NCI-H2227 treated with DMSO at 0.1 percent for 48 hours (cell line): ENCODE results near the gene MOCOS.

Experiments
- DNase-seq: peaks from one replicate; lab custom pipeline; 2025; lab: John Stamatoyannopoulos, UW

Gene MOCOS

DNA sequence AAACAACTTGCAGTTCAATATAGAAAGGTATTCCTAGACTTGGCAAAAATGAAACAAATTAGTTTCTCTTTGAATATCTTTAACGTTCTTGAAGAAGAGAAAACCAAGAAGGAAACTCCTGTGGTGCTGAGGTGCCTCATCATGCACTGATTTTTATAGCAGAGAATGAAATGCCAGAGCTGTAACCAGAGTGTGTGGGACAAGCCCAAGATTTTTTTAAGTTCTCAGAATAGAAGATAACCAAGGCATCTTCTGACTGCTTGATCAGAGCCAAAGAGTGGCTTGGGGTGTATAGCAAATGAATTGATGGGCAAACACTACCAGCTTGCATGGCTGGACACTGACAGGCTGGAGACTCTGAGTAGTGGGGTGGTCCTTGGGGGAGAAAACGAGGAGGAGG is 118.1 kb downstream of the MOCOS start:
- DNase-seq, result no peak

DNA sequence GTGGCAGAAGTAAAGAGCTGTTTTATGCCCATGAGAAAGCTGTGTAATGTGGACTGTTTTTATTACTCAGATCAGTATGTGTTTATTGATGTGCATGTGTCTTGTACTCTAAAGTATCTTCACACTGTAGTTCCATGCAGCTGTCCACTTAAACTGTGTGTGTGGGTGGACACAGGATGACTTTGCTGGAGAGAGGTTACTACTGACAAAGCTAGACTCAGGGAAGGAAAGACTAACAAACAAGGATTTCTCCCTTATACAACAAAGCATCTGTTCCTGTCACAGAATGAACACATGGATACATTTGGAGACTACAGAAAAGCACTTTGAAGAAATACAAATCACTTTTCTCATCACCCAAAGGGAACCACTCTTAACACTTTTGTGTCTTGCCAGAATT is 120.2 kb downstream of the MOCOS start:
- no peak for DNase-seq

DNA sequence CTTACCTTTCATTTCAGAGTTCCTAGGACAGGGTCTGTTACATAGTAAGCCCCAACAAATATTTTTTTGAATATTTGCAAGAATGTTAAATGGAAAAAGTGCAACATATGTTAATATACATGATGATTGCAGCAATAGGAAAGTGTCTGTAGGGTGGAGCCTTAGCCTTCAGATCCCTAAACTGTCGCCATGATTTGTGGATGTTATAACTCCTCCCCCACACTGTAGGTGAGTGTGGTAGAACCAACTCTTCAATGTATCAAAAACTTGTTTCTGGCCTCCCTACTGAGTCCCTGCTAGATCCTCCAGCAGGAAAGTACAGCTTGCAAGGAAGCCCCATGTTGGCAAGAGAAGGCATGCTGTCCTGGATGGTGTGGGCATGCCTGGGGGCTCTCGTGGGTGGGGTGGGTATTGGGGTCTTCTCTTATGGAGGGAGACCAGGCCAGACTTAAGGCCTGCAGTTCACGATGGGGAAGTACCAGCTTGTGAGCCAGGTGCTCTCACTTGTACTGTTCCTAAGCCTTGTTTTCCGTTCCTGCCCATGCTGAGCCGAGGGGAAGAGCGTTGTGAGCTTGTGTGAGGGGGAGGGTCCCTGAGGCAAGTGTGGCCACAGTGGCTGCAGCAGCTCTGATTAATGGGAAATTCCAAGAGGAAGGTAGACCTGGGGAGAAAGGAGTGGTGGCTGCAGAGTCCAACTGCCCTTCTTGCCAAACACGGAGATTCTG is 121.6 kb downstream of the MOCOS start:
- no peak for DNase-seq

DNA sequence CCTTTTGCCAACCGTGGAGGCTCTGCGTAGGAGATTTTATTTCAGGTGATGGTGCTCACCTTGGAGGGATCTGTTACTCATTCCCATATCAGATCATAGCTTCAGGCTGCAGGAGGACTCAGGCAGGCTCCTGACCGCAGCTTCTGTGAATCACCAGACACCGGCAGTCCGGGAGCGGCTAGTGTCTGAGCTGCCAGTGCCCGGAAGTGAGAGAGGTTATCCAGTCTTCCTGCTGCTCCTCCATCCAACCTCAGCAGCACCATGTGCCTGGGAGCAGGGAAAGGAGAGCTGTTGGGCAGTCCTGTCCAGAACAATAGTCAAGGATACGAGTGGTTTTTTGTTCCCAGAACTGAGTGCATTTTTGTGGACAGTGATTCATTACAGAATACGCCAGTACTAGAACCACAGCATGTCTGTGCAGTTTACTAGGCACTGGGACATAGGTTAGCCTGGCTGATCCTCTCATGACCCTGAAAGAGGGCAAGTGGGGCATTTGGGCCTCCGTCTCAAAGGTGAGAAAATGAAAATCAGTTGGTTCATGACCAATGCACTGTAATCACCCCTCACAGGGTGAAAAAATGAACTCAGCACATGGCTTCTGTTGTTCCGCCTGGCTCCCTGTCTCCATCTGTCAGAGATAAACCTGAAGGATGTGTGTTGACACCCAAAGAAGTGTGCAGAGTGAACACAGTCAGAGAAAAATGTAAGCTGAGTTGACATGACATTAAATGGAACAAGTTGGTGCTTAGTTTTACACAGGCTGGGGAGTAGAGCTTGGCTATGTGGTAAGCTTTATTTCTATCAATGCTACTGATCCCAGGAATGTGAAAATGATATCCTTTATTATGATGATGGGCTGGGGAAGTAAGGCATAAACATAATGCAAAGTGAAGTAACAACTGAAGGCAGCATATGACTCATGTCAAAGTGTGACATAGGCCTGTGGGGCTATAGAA is 122.4 kb downstream of the MOCOS start:
- DNase-seq, result no peak

- no peak for DNase-seq
Observed at GRCh38 chr18:36311026-36311570, 123.8 kb downstream of the MOCOS start.

GRCh38 chr18:36312806-36313395 is 125.6 kb downstream of the MOCOS start:
- DNase-seq, result no peak

DNA sequence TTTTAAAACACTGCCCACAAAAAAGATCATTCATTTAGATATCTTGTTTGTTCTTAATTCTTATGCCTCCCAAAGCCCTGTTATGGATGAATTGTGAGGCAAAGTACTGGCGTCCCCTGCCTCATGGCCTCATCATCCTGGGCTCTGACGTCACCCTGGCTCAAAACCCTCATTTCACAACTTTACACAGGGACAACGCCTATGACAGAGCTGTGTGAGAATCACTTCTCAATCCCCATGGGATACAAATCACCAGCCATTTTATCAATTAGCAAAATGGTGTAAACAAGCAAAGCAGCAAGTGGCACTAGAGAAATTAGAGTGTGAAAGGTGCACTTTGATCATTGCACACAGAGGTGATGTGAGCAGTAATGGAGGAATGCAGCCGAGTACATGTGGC is 126.8 kb downstream of the MOCOS start:
- DNase-seq, result no peak

DNA sequence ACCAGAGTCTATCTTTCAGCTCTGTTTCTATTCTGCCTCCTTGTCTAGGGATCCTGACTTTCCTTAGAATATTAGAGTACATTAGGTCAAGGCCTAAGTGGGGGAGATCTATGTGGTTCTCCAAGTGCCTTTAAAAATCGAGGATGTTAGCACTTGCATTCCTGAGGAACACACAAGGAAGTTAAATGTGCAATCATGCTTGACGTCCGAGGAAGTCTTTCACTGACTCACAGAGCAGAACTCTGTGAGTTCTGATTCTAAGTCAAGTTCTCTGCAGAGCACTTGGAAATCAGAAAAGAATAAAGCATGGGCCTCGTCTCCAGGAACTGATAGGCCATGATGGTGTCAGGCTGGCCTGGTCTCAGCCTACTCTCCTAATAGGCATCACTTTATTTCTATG is 127.5 kb downstream of the MOCOS start:
- no peak for DNase-seq

DNA sequence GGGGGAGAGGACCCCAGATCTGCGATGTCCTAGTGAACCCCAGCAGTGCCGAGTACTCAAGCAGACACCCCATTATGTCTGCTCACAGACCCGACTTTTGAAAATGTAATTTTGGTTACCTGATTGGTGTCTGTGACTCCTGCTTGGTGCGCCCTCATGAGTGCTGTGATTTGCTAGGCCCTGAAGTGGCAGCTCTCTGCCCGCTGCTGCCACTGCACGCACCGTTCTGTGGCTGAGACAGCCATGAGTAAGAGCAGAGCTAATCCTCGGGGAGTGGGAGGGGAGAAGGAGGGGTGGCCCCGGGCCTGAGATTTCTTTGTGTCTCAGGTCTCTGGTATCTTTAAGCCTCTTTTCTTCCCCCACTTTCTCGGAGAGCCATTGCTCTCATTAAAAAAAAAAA is 128.4 kb downstream of the MOCOS start:
- no peak for DNase-seq

GRCh38 chr18:36316246-36316645 is 128.9 kb downstream of the MOCOS start:
- no peak for DNase-seq
